GM12878 (cell line): Measurements from ENCODE around the gene EFCAB13. TPM values are rescaled to one million over a fixed set of nuclear protein-coding genes. Genes with fewer than 3 reads are reported as not detected.
A peak's percentile ranks its signal among the peaks of the same experiment; 100 is the strongest.

Experiments
- BCL11A ChIP-seq: IDR thresholded peaks from 2 replicates; pipeline ENCODE4 v1.6.1; 2011; ENCODE audit warnings: low read depth, low read length
- CBFB ChIP-seq: IDR thresholded peaks from 2 replicates; pipeline ENCODE4 v1.6.1; 2016; ENCODE audit warnings: antibody characterized with exemption, low read depth
- CEBPB ChIP-seq, 2 experiments: fragments of 150-350 bp in 1 of 2; IDR thresholded peaks; 2 replicates each; pipeline ENCODE4 v1.6.1; 2012 to 2014; ENCODE audit warnings: low read depth in 2 of 2, low read length in 2 of 2, borderline replicate concordance in 1 of 2, inconsistent platforms in 1 of 2
- CREM ChIP-seq: IDR thresholded peaks from 2 replicates; pipeline ENCODE4 v1.6.1; 2014; ENCODE audit warnings: antibody characterized with exemption, low read depth
- EED ChIP-seq: sonication (generic); IDR thresholded peaks from 2 replicates; pipeline ENCODE4 v1.6.1; 2016; ENCODE audit warnings: antibody characterized with exemption, low read depth
- HCFC1 ChIP-seq: fragments of 150-350 bp; IDR thresholded peaks from 2 replicates; pipeline ENCODE4 v1.6.1; 2014; ENCODE audit warnings: low read length
- IKZF2 ChIP-seq, 2 experiments: fragments of 450-650 bp; IDR thresholded peaks; 2 replicates each; pipeline ENCODE4 v1.6.1; 2017; ENCODE audit warnings: mild to moderate bottlenecking in 2 of 2, moderate library complexity in 2 of 2
- MEF2B ChIP-seq: fragments of 450-650 bp; IDR thresholded peaks from 2 replicates; pipeline ENCODE4 v1.6.1; 2018; ENCODE audit warnings: mild to moderate bottlenecking, moderate library complexity; ENCODE audit not compliant: partially characterized antibody, poor library complexity, severe bottlenecking
- NFYA ChIP-seq: IDR thresholded peaks from 2 replicates; pipeline ENCODE4 v1.6.1; 2011; ENCODE audit warnings: low read depth, mild to moderate bottlenecking, low read length, improper control_type of control experiment, borderline replicate concordance
- NFYB ChIP-seq: IDR thresholded peaks from 2 replicates; pipeline ENCODE4 v1.6.1; 2011; ENCODE audit warnings: low read depth, mild to moderate bottlenecking, low read length, improper control_type of control experiment, moderate library complexity; ENCODE audit not compliant: insufficient read depth
- NR2C2 ChIP-seq: IDR thresholded peaks from 2 replicates; pipeline ENCODE4 v1.6.1; 2011; ENCODE audit warnings: borderline replicate concordance, low read depth; ENCODE audit not compliant: control insufficient read depth, insufficient read length
- PML ChIP-seq: IDR thresholded peaks from 2 replicates; pipeline ENCODE4 v1.6.1; 2012; ENCODE audit warnings: low read length, inconsistent platforms
- RELA ChIP-seq: fragments of 450-650 bp; IDR thresholded peaks from 2 replicates; pipeline ENCODE4 v1.8.0; 2014; ENCODE audit warnings: borderline replicate concordance; ENCODE audit not compliant: partially characterized antibody
- SIN3A ChIP-seq: IDR thresholded peaks from 2 replicates; pipeline ENCODE4 v1.6.1; 2012; ENCODE audit warnings: low read depth, low read length, improper control_type of control experiment
- SMAD1 ChIP-seq: fragments of 450-650 bp; IDR thresholded peaks from 2 replicates; pipeline ENCODE4 v1.6.1; 2018; ENCODE audit warnings: mild to moderate bottlenecking, low read depth; ENCODE audit not compliant: partially characterized antibody
- SMC3 ChIP-seq: IDR thresholded peaks from 2 replicates; pipeline ENCODE4 v1.6.1; 2011; ENCODE audit warnings: low read length, improper control_type of control experiment, borderline replicate concordance
- STAT3 ChIP-seq: IDR thresholded peaks from 2 replicates; pipeline ENCODE4 v1.6.1; 2011; ENCODE audit warnings: low read depth, low read length, improper control_type of control experiment
- SUPT20H ChIP-seq: IDR thresholded peaks from 2 replicates; pipeline ENCODE4 v1.6.1; 2011; ENCODE audit warnings: low read depth, mild to moderate bottlenecking, low read length, moderate library complexity, borderline replicate concordance; ENCODE audit not compliant: control insufficient read depth
- TARDBP ChIP-seq: IDR thresholded peaks from 2 replicates; pipeline ENCODE4 v1.6.1; 2016; ENCODE audit warnings: borderline replicate concordance
- ZNF384 ChIP-seq: IDR thresholded peaks from 2 replicates; pipeline ENCODE4 v1.6.1; 2012; ENCODE audit warnings: low read depth, mild to moderate bottlenecking, low read length, improper control_type of control experiment, borderline replicate concordance
- polyA plus RNA-seq, 11 experiments: library from polyadenylated mRNA; depleted of rRNA in 4 of 11; unstranded in 6 of 11; stranded (reverse) in 5 of 11; fragments of >200 nt; fragmentation: Nextera tagmentation in 4 of 11; fragmentation: Illumina TruSeq in 1 of 11; extraction: Ambion mirVana in 4 of 11; extraction: Trizol in 1 of 11; gene quantifications; 1 replicate in 1 of 11; 2 replicates in 10 of 11; pipeline versions ENCODE4 v1.2.1 to v1.2.3, GENCODE V29; 2011 to 2016; ENCODE audit warnings: inconsistent platforms in 2 of 11, missing spikeins in 2 of 11, low read depth in 1 of 11
- total RNA-seq, 4 experiments: library from RNA; depleted of rRNA in 3 of 4; stranded (reverse); fragments of >200 nt in 3 of 4; fragmentation: Illumina TruSeq in 1 of 4; extraction: Trizol in 1 of 4; gene quantifications; 2 replicates each; pipeline versions ENCODE4 v1.2.1 to v1.2.3, GENCODE V29; 2013 to 2021
- TF ChIP-seq, protein P1 (sequence below): fragments of 450-650 bp; formaldehyde crosslinking; IDR thresholded peaks from 2 replicates; pipeline ENCODE4 v1.4.0; 2020; ENCODE audit warnings: mild to moderate bottlenecking, moderate library complexity
- TF ChIP-seq, protein P2 (sequence below): IDR thresholded peaks from 2 replicates; pipeline ENCODE4 v1.6.1; 2011; ENCODE audit warnings: low read depth, mild to moderate bottlenecking, low read length, moderate library complexity, borderline replicate concordance; ENCODE audit errors: extremely low read depth
- TF ChIP-seq, protein P3 (sequence below): IDR thresholded peaks from 2 replicates; pipeline ENCODE4 v1.6.1; 2012; ENCODE audit warnings: low read depth, low read length, improper control_type of control experiment
- TF ChIP-seq, protein P4 (sequence below): IDR thresholded peaks from 2 replicates; pipeline ENCODE4 v1.6.1; 2011; ENCODE audit warnings: borderline replicate concordance, low read depth, mild to moderate bottlenecking, moderate library complexity, low read length; ENCODE audit not compliant: insufficient read depth, poor library complexity, severe bottlenecking

EFCAB13 gene
- total and polyA plus RNA-seq, 10 of the 15 experiments (the other 5 are each of a cell fraction or from before 2014, with no cell fraction given): 0.90 to 8.7 (median 5.0) TPM

DNA sequence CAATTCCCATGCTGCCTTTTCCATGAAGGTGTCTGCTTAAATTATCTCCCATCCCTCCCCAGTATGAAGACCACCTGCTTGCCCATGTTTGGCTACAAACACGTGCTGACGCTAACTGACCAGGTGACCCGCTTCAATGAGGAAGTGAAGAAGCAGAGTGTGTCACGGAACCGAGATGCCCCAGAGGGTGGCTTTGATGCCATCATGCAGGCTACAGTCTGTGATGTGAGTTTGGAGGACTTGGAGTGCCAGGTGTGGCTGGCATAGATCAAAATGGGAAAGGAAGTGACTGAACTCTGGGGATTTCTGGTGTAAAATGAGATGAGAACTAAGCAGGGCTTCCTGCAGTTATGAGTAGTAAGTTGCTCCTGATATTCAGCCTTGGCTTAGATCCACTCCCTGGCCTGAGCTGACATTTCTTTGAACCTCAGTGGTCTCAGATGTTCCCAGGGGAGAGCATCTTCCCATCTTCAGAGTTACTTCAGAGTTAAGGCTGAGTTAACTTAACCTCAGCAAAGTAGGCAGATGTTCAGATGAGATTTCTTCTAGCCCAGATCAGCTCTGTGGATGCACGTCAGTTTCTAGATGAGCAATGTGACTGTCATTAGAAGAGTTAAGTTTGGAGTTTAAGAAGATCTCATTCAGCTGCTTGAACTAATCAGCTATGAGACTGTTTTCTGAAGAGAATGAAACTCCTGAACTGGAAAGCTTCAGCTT lies 37.4 kb upstream of the EFCAB13 start (continued):
- TF ChIP-seq SMC3: peak; percentile 17; the same call in 1 of the 2 replicates
- TF ChIP-seq PML: peak; percentile 59; the same call in 1 of the 2 replicates
- peak; percentile 77; the same call in 1 of the 2 replicates for TF ChIP-seq CBFB
- TF ChIP-seq, protein P1, sequence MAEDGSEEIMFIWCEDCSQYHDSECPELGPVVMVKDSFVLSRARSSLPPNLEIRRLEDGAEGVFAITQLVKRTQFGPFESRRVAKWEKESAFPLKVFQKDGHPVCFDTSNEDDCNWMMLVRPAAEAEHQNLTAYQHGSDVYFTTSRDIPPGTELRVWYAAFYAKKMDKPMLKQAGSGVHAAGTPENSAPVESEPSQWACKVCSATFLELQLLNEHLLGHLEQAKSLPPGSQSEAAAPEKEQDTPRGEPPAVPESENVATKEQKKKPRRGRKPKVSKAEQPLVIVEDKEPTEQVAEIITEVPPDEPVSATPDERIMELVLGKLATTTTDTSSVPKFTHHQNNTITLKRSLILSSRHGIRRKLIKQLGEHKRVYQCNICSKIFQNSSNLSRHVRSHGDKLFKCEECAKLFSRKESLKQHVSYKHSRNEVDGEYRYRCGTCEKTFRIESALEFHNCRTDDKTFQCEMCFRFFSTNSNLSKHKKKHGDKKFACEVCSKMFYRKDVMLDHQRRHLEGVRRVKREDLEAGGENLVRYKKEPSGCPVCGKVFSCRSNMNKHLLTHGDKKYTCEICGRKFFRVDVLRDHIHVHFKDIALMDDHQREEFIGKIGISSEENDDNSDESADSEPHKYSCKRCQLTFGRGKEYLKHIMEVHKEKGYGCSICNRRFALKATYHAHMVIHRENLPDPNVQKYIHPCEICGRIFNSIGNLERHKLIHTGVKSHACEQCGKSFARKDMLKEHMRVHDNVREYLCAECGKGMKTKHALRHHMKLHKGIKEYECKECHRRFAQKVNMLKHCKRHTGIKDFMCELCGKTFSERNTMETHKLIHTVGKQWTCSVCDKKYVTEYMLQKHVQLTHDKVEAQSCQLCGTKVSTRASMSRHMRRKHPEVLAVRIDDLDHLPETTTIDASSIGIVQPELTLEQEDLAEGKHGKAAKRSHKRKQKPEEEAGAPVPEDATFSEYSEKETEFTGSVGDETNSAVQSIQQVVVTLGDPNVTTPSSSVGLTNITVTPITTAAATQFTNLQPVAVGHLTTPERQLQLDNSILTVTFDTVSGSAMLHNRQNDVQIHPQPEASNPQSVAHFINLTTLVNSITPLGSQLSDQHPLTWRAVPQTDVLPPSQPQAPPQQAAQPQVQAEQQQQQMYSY (CRISPR knock-in tag): peak; percentile 84
- peak; percentile 80 for TF ChIP-seq SMAD1
- no peak for TF ChIP-seq SIN3A
- no peak for TF ChIP-seq SUPT20H
- TF ChIP-seq, protein P2, sequence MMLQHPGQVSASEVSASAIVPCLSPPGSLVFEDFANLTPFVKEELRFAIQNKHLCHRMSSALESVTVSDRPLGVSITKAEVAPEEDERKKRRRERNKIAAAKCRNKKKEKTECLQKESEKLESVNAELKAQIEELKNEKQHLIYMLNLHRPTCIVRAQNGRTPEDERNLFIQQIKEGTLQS: 0 out of 2 replicates have a peak, but pooled peaks have one; percentile 49
- TF ChIP-seq, protein P3, sequence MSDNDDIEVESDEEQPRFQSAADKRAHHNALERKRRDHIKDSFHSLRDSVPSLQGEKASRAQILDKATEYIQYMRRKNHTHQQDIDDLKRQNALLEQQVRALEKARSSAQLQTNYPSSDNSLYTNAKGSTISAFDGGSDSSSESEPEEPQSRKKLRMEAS: peak; percentile 95
- TF ChIP-seq STAT3: no peak; the same call in 1 of the 2 replicates
- no peak for TF ChIP-seq NFYB
- TF ChIP-seq NFYA: no peak
- no peak for TF ChIP-seq NR2C2
- TF ChIP-seq BCL11A: peak; percentile 88; the same call in 1 of the 2 replicates
- peak; percentile 88 to 94 for TF ChIP-seq IKZF2 (IDR thresholded peaks at IDR 0.05)
- TF ChIP-seq CREM: peak; percentile 82
- TF ChIP-seq HCFC1: no peak
- TF ChIP-seq EED: peak; percentile 99
- peak; percentile 51; the same call in 1 of the 2 replicates for TF ChIP-seq TARDBP
- peak; percentile 98 for TF ChIP-seq MEF2B
- TF ChIP-seq RELA: peak; percentile 77
- TF ChIP-seq, protein P4, sequence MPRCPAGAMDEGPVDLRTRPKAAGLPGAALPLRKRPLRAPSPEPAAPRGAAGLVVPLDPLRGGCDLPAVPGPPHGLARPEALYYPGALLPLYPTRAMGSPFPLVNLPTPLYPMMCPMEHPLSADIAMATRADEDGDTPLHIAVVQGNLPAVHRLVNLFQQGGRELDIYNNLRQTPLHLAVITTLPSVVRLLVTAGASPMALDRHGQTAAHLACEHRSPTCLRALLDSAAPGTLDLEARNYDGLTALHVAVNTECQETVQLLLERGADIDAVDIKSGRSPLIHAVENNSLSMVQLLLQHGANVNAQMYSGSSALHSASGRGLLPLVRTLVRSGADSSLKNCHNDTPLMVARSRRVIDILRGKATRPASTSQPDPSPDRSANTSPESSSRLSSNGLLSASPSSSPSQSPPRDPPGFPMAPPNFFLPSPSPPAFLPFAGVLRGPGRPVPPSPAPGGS: peak; percentile 98
- peak in 1 of 2 experiments; percentile 82; a peak in 1 of 4 replicates for TF ChIP-seq CEBPB (IDR thresholded peaks at IDR 0.05; ENCODE audit: borderline replicate concordance in 1 of 2, low read depth in 2 of 2, low read length in 2 of 2)
- TF ChIP-seq ZNF384: no peak
